ENCODE results near the gene NCOA7.
"Not testable (repeated sequence)": the region's sequence is repeated elsewhere in the genome, so short reads cannot be mapped to it uniquely, and the experiment has no call there.

Gene NCOA7

GRCh38 chr6:125795301-125795700 lies 4.5 kb downstream of the NCOA7 start:
- no peak for DNase-seq (ENCODE audit: low read depth)
- H3K9ac ChIP-seq (ENCODE audit: low read length): no peak overlapping the region
- no peak overlapping the region for H3K4me3 ChIP-seq (ENCODE audit: low read length)
- no peaks in the 10 kb centered on the region for H3K27me3 ChIP-seq (replicated peaks; ENCODE audit: control insufficient read depth, insufficient read depth, low read length)
- H3K36me3 ChIP-seq (ENCODE audit: control insufficient read depth, insufficient read depth, low read length, severe bottlenecking): peaks cover 26% of the 10 kb centered on the region
- H3K9me3 ChIP-seq (ENCODE audit: control insufficient read depth, low read length): no peaks in the 10 kb centered on the region
- H3K4me1 ChIP-seq (ENCODE audit: control insufficient read depth, insufficient read depth, low read length): peaks cover 53% of the 10 kb centered on the region

GRCh38 chr6:125797120-125797885 lies 6.5 kb downstream of the NCOA7 start:
- H3K36me3 ChIP-seq (ENCODE audit: control insufficient read depth, insufficient read depth, low read length, severe bottlenecking): peaks cover 38% of the 10 kb centered on the region
- no peaks in the 10 kb centered on the region for H3K27me3 ChIP-seq (replicated peaks; ENCODE audit: control insufficient read depth, insufficient read depth, low read length)
- H3K9me3 ChIP-seq (ENCODE audit: control insufficient read depth, low read length): no peaks in the 10 kb centered on the region
- no peak overlapping the region for H3K9ac ChIP-seq (ENCODE audit: low read length)
- no peak overlapping the region for H3K4me3 ChIP-seq (ENCODE audit: low read length)
- peaks cover 47% of the 10 kb centered on the region for H3K4me1 ChIP-seq (ENCODE audit: control insufficient read depth, insufficient read depth, low read length)
- DNase-seq (ENCODE audit: low read depth): no peak

GRCh38 chr6:125797886-125798444 lies 7.2 kb downstream of the NCOA7 start:
- peaks cover 40% of the 10 kb centered on the region for H3K4me1 ChIP-seq (ENCODE audit: control insufficient read depth, insufficient read depth, low read length)
- peaks cover 45% of the 10 kb centered on the region for H3K36me3 ChIP-seq (ENCODE audit: control insufficient read depth, insufficient read depth, low read length, severe bottlenecking)
- no peak overlapping the region for H3K9ac ChIP-seq (ENCODE audit: low read length)
- no peaks in the 10 kb centered on the region for H3K27me3 ChIP-seq (replicated peaks; ENCODE audit: control insufficient read depth, insufficient read depth, low read length)
- no peaks in the 10 kb centered on the region for H3K9me3 ChIP-seq (ENCODE audit: control insufficient read depth, low read length)
- no peak for DNase-seq (ENCODE audit: low read depth)
- H3K4me3 ChIP-seq (ENCODE audit: low read length): no peak overlapping the region

- Histone ChIP-seq H3K9ac (ENCODE audit: low read length) (no peak overlapping the region), H3K4me1 (ENCODE audit: control insufficient read depth, insufficient read depth, low read length) (peaks cover 31% of the 10 kb centered on the region), H3K27me3 (replicated peaks; ENCODE audit: control insufficient read depth, insufficient read depth, low read length) (no peaks in the 10 kb centered on the region), H3K9me3 (ENCODE audit: control insufficient read depth, low read length) (no peaks in the 10 kb centered on the region), H3K4me3 (ENCODE audit: low read length) (no peak overlapping the region), H3K36me3 (ENCODE audit: control insufficient read depth, insufficient read depth, low read length, severe bottlenecking) (peaks cover 46% of the 10 kb centered on the region)
- no peak for DNase-seq (ENCODE audit: low read depth)
Measured at GRCh38 chr6:125798734-125799508, 8.2 kb downstream of the NCOA7 start.

GRCh38 chr6:125802383-125802782 lies 11.6 kb downstream of the NCOA7 start:
- H3K36me3 ChIP-seq (ENCODE audit: control insufficient read depth, insufficient read depth, low read length, severe bottlenecking): peaks cover 46% of the 10 kb centered on the region
- no peak for DNase-seq (ENCODE audit: low read depth)

GRCh38 chr6:125802943-125803377 lies 12.2 kb downstream of the NCOA7 start:
- no peaks in the 10 kb centered on the region for H3K27me3 ChIP-seq (replicated peaks; ENCODE audit: control insufficient read depth, insufficient read depth, low read length)
- no peak for DNase-seq (ENCODE audit: low read depth)
- H3K36me3 ChIP-seq (ENCODE audit: control insufficient read depth, insufficient read depth, low read length, severe bottlenecking): peaks cover 43% of the 10 kb centered on the region

More at GRCh38 chr6:125802383-125802782, 11.6 kb downstream of the NCOA7 start:
- Histone ChIP-seq H3K27me3 (replicated peaks; ENCODE audit: control insufficient read depth, insufficient read depth, low read length) (no peaks in the 10 kb centered on the region), H3K4me1 (ENCODE audit: control insufficient read depth, insufficient read depth, low read length) (peaks cover 4% of the 10 kb centered on the region), H3K9ac (ENCODE audit: low read length) (no peak overlapping the region), H3K9me3 (ENCODE audit: control insufficient read depth, low read length) (no peaks in the 10 kb centered on the region), H3K4me3 (ENCODE audit: low read length) (no peak overlapping the region)

GRCh38 chr6:125804264-125804663 lies 13.5 kb downstream of the NCOA7 start:
- no peak for DNase-seq (ENCODE audit: low read depth)
- Histone ChIP-seq H3K4me3 (ENCODE audit: low read length) (no peak overlapping the region), H3K4me1 (ENCODE audit: control insufficient read depth, insufficient read depth, low read length) (no peaks in the 10 kb centered on the region), H3K9ac (ENCODE audit: low read length) (no peak overlapping the region), H3K36me3 (ENCODE audit: control insufficient read depth, insufficient read depth, low read length, severe bottlenecking) (peaks cover 44% of the 10 kb centered on the region), H3K27me3 (replicated peaks; ENCODE audit: control insufficient read depth, insufficient read depth, low read length) (no peaks in the 10 kb centered on the region), H3K9me3 (ENCODE audit: control insufficient read depth, low read length) (no peaks in the 10 kb centered on the region)

More at GRCh38 chr6:125802943-125803377, 12.2 kb downstream of the NCOA7 start:
- no peak overlapping the region for H3K9ac ChIP-seq (ENCODE audit: low read length)
- no peak overlapping the region for H3K4me3 ChIP-seq (ENCODE audit: low read length)
- H3K4me1 ChIP-seq (ENCODE audit: control insufficient read depth, insufficient read depth, low read length): peaks cover 4% of the 10 kb centered on the region
- no peaks in the 10 kb centered on the region for H3K9me3 ChIP-seq (ENCODE audit: control insufficient read depth, low read length)

GRCh38 chr6:125804866-125805425 lies 14.2 kb downstream of the NCOA7 start:
- H3K36me3 ChIP-seq (ENCODE audit: control insufficient read depth, insufficient read depth, low read length, severe bottlenecking): peaks cover 39% of the 10 kb centered on the region
- H3K4me3 ChIP-seq (ENCODE audit: low read length); DNase-seq (ENCODE audit: low read depth); H3K9ac ChIP-seq (ENCODE audit: low read length); H3K4me1 ChIP-seq (ENCODE audit: control insufficient read depth, insufficient read depth, low read length); H3K27me3 ChIP-seq (replicated peaks; ENCODE audit: control insufficient read depth, insufficient read depth, low read length); H3K9me3 ChIP-seq (ENCODE audit: control insufficient read depth, low read length): not testable (repeated sequence)

- Histone ChIP-seq H3K9me3 (ENCODE audit: control insufficient read depth, low read length) (no peaks in the 10 kb centered on the region), H3K4me1 (ENCODE audit: control insufficient read depth, insufficient read depth, low read length) (peaks cover 8% of the 10 kb centered on the region), H3K36me3 (ENCODE audit: control insufficient read depth, insufficient read depth, low read length, severe bottlenecking) (peaks cover 28% of the 10 kb centered on the region), H3K4me3 (ENCODE audit: low read length) (no peak overlapping the region), H3K9ac (ENCODE audit: low read length) (no peak overlapping the region), H3K27me3 (replicated peaks; ENCODE audit: control insufficient read depth, insufficient read depth, low read length) (no peaks in the 10 kb centered on the region)
- DNase-seq (ENCODE audit: low read depth): no peak
Measured at GRCh38 chr6:125806813-125807212, 16.1 kb downstream of the NCOA7 start.

GRCh38 chr6:125807293-125807692 lies 16.5 kb downstream of the NCOA7 start:
- Histone ChIP-seq H3K4me3 (ENCODE audit: low read length) (no peak overlapping the region), H3K9me3 (ENCODE audit: control insufficient read depth, low read length) (no peaks in the 10 kb centered on the region), H3K9ac (ENCODE audit: low read length) (no peak overlapping the region), H3K27me3 (replicated peaks; ENCODE audit: control insufficient read depth, insufficient read depth, low read length) (no peaks in the 10 kb centered on the region), H3K4me1 (ENCODE audit: control insufficient read depth, insufficient read depth, low read length) (peaks cover 13% of the 10 kb centered on the region), H3K36me3 (ENCODE audit: control insufficient read depth, insufficient read depth, low read length, severe bottlenecking) (peaks cover 24% of the 10 kb centered on the region)
- DNase-seq (ENCODE audit: low read depth): no peak

- DNase-seq (ENCODE audit: low read depth): peak; percentile 45
- H3K9me3 ChIP-seq (ENCODE audit: control insufficient read depth, low read length): no peaks in the 10 kb centered on the region
- H3K4me1 ChIP-seq (ENCODE audit: control insufficient read depth, insufficient read depth, low read length): peaks cover 20% of the 10 kb centered on the region
- no peak overlapping the region for H3K4me3 ChIP-seq (ENCODE audit: low read length)
- H3K36me3 ChIP-seq (ENCODE audit: control insufficient read depth, insufficient read depth, low read length, severe bottlenecking): peaks cover 16% of the 10 kb centered on the region
- no peaks in the 10 kb centered on the region for H3K27me3 ChIP-seq (replicated peaks; ENCODE audit: control insufficient read depth, insufficient read depth, low read length)
- no peak overlapping the region for H3K9ac ChIP-seq (ENCODE audit: low read length)
Measured at GRCh38 chr6:125808060-125808459, 17.3 kb downstream of the NCOA7 start.

Data from adipocyte (in vitro differentiated cells).